HT1080 (cell line): ENCODE measurements around the gene FARP1. TPM values are rescaled to one million over a fixed set of nuclear protein-coding genes. Genes with fewer than 3 reads are reported as not detected.
A peak's percentile ranks its signal among the peaks of the same experiment; 100 is the strongest.

ENCODE experiments used
- DNase-seq: peaks from one replicate; pipeline ENCODE4 v3.0.0-alpha.2; 2015; ENCODE audit warnings: low read depth
- total RNA-seq: library from RNA; depleted of rRNA; stranded (reverse); fragments of >200 nt; shearing (Covaris generic); gene quantifications from 2 replicates; pipeline ENCODE4 v1.2.3, GENCODE V29; 2014

FARP1 gene
- total RNA-seq, 1 experiment from 2014 or later, result 17.7 TPM

- DNase-seq, result peak; percentile 97
These were observed 333.7 kb downstream of the FARP1 start for GRCh38 chr13:98476538-98476966.

- DNase-seq, result peak; percentile 70
These were observed 335.6 kb downstream of the FARP1 start for GRCh38 chr13:98478189-98479129.

- no peak for DNase-seq
These were observed 336.7 kb downstream of the FARP1 start for GRCh38 chr13:98479496-98480003.

- DNase-seq, result no peak
These were observed 338.3 kb downstream of the FARP1 start for GRCh38 chr13:98480915-98481877.

DNA sequence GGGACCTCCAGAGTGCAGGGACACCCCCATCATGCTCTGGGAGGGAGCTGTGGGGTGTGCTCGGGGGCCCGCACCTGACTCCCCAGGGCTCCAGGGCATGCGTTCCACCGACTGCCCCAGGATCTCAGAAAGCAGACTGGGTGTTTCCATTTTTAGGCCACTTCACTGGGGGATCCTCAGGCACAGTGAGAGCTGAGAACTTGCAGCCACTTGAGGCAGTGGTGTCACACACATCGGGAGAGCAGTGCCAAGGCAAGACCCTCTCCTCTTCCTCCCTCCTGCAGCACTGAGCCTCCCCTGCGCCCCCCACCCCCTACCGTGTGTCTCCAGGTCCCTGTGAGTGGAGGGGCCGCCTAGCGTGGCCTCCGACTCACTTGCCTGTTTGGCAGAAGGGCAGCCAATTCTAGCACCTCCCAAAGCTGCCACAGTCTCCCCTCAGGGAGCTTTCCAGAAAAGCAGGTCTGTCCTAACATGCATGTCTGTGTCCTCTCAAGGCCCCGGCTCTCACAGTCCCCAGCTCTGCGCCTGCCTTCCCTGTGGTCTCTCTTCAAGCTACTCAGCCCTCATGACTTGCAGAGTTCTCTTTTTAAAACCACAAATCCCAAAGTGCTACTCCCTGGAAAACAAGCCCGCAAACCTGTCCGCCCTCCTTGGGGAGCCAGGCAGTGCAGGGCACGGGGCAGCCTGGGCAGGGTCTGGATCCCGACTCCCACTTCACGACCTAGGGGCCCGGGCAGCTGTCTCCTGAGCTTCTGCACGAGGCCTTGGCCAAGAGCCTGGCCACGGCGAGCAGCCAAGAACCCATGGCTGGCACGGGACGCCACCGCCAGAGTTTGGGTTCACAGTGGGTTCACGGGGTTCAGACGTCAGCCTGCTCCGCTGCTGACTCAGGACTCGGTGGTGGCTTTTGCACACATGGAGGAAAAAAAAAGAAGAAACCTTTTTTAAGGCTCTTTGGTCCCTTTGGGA lies 339.9 kb downstream of the FARP1 start:
- peak; percentile 31 for DNase-seq

DNA sequence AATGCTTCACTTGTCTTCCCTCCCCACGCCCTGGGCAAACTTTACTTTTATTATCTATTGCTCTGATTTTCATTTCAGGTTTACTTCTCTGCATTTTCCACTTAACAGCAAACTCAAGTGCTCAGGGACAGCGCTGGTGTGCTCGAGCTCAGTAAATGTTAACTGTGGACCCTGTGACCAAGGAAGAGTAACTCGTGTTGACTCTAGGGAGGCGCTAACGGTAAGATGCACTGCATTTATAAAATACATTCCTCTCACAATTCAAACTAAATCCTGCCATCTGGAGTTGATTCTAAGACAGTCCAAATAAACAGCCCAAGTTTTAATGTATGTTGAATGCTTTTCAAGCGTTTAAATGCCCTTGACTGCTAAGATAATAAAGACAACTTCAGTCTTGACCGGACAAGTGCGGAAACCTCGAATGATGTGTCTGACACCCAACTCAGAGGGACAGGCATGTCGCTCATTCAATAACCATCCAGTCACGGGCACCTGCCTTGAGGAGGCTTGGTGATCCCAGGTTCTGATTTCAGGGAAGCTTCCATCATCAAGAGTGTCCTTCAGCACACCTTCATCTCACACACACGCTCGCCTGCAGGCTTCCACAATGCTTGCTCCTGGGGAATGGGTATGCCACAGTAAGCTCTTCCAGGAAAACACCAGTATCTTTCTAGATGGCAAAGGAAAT lies 340.9 kb downstream of the FARP1 start:
- DNase-seq, result no peak

- peak; percentile 100 for DNase-seq
These were observed 341.7 kb downstream of the FARP1 start for GRCh38 chr13:98484289-98485219.

DNA sequence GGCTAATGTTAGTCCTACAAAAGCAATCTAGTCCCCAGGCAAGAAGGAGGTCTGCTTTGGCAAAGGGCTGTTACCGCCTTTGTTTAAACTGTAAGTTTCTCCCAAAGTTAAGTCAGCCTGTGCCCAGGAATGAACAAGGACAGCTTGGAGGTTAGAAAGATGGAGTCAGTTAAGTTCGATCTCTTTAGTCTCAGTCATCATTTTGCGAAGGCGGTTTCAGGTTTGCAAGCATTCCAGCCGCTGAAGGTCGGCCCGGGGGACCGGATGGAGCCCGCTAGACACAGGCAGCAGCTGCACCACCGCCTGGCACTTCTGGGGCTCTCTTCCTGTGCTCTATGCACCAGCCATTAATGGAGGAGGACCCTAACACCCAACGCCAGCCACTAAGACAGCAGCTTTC lies 342.7 kb downstream of the FARP1 start:
- DNase-seq, result no peak

- no peak for DNase-seq
These were observed 343.5 kb downstream of the FARP1 start for GRCh38 chr13:98486412-98486811.

DNA sequence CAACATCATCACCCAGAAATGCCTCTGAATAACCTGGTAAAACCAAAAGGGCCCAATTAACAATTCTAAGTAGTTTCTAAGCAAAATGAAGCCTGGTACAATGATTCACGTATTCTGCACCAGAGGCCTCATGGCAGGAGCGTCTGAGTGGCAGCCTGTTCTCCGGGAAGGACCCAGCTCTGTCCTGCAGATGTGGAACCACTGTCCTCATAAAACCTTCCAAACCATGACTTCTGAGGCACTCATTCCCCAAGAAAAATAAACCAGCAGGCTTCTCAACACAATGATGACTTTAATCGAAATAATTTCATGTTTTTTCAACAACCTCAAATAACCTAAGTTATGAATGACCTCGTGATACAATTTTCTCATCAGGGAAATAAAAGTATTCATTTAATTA lies 344.1 kb downstream of the FARP1 start:
- no peak for DNase-seq

DNA sequence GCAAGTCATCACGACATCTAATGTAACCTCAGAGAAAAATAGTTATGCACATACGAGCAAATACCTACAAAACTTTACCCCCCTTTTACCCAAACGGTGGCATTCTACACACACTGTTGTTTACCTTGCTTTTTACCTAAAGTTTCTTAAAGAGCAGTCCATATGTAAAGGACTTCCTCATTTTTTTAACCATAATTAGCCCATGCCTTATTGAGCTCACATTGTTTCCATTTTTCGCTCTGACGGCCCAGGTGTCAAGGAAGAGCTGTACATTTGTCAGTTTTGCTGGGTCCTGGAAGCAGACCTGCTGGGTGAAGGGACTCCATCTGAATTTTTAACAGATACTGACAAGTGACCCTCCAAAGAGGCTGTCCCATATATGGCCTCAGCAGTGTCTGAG lies 344.6 kb downstream of the FARP1 start:
- DNase-seq, result no peak

- DNase-seq, result no peak
These were observed 345.8 kb downstream of the FARP1 start for GRCh38 chr13:98488736-98489135.

GRCh38 chr13:98489446-98490194 lies 346.7 kb downstream of the FARP1 start:
- no peak for DNase-seq

- DNase-seq, result no peak
These were observed 347.4 kb downstream of the FARP1 start for GRCh38 chr13:98490195-98490836.

- no peak for DNase-seq
These were observed 348.0 kb downstream of the FARP1 start for GRCh38 chr13:98490866-98491265.

GRCh38 chr13:98492335-98493041 lies 349.6 kb downstream of the FARP1 start:
- DNase-seq, result no peak
